ENCODE data around the gene RAB20.

DNA sequence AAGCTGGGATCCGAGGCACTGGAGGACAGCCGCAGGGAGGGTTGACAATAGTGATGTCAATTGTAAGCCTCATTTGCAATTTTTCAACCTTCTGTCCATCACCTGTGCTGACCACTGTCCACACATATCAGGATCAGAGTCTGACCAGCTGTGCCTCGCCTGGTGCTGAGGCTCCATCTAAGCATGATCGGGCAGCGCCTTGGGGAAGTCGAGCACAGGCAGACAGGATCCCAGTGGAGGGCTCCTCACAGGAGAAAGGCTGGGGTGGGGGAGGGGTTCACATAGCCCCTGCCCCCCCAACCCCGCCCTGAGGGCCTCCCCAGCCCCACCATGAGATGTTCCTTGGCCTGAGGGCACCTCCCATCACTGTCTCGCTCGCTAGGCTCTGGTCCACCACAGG is 60.3 kb downstream of the RAB20 start:
- TF ChIP-seq POLR2AphosphoS5 (IDR thresholded peaks at IDR 0.05; ENCODE audit: low read depth, low read length) (no peak), SIN3A (IDR thresholded peaks at IDR 0.05; ENCODE audit: borderline replicate concordance, insufficient read depth, low read depth, low read length) (no peak)
- TF ChIP-seq, protein P1, sequence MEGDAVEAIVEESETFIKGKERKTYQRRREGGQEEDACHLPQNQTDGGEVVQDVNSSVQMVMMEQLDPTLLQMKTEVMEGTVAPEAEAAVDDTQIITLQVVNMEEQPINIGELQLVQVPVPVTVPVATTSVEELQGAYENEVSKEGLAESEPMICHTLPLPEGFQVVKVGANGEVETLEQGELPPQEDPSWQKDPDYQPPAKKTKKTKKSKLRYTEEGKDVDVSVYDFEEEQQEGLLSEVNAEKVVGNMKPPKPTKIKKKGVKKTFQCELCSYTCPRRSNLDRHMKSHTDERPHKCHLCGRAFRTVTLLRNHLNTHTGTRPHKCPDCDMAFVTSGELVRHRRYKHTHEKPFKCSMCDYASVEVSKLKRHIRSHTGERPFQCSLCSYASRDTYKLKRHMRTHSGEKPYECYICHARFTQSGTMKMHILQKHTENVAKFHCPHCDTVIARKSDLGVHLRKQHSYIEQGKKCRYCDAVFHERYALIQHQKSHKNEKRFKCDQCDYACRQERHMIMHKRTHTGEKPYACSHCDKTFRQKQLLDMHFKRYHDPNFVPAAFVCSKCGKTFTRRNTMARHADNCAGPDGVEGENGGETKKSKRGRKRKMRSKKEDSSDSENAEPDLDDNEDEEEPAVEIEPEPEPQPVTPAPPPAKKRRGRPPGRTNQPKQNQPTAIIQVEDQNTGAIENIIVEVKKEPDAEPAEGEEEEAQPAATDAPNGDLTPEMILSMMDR (IDR thresholded peaks at IDR 0.05) = no peak
- TF ChIP-seq, protein P2, sequence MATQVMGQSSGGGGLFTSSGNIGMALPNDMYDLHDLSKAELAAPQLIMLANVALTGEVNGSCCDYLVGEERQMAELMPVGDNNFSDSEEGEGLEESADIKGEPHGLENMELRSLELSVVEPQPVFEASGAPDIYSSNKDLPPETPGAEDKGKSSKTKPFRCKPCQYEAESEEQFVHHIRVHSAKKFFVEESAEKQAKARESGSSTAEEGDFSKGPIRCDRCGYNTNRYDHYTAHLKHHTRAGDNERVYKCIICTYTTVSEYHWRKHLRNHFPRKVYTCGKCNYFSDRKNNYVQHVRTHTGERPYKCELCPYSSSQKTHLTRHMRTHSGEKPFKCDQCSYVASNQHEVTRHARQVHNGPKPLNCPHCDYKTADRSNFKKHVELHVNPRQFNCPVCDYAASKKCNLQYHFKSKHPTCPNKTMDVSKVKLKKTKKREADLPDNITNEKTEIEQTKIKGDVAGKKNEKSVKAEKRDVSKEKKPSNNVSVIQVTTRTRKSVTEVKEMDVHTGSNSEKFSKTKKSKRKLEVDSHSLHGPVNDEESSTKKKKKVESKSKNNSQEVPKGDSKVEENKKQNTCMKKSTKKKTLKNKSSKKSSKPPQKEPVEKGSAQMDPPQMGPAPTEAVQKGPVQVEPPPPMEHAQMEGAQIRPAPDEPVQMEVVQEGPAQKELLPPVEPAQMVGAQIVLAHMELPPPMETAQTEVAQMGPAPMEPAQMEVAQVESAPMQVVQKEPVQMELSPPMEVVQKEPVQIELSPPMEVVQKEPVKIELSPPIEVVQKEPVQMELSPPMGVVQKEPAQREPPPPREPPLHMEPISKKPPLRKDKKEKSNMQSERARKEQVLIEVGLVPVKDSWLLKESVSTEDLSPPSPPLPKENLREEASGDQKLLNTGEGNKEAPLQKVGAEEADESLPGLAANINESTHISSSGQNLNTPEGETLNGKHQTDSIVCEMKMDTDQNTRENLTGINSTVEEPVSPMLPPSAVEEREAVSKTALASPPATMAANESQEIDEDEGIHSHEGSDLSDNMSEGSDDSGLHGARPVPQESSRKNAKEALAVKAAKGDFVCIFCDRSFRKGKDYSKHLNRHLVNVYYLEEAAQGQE (IDR thresholded peaks at IDR 0.05; ENCODE audit: insufficient read depth in 1 of 2, low read depth in 2 of 2, low read length in 1 of 2) = no peak
